Thoracic aorta (tissue), 2 donors: Measurements from ENCODE around the gene SHISAL2A. TPM values are rescaled to one million over a fixed set of nuclear protein-coding genes. Genes with fewer than 3 reads are reported as not detected.

Experiments used
- ATAC-seq: fragments of 150-250 bp; one replicate; pipeline ENCODE4 v1.8.0; 2017; ENCODE audit warnings: low read depth; ENCODE audit not compliant: insufficient number of reproducible peaks, low FRiP score
- DNase-seq: peaks from one replicate; pipeline ENCODE4 v3.0.0-alpha.2; 2020; ENCODE audit warnings: low spot score
- H3K27ac ChIP-seq, 2 donors: fragments of 200-600 bp; sonication (generic); 1 replicate in 1 of 2; 2 replicates in 1 of 2; pipeline ENCODE4 v1.5.1; 2016; ENCODE audit warnings: mild to moderate bottlenecking in 2 of 2, moderate library complexity in 2 of 2
- H3K27me3 ChIP-seq: fragments of 200-600 bp; sonication (generic); replicated peaks from 2 replicates; pipeline ENCODE4 v1.6.0; 2016; ENCODE audit warnings: mild to moderate bottlenecking; ENCODE audit not compliant: insufficient read depth
- H3K36me3 ChIP-seq: fragments of 200-600 bp; sonication (generic); one replicate; pipeline ENCODE4 v1.5.1; 2016
- H3K4me1 ChIP-seq, 2 donors: fragments of 200-600 bp; sonication (generic); 1 replicate in 1 of 2; 2 replicates in 1 of 2; pipeline versions ENCODE4 v1.5.1 to v1.6.0; 2016; ENCODE audit warnings: low read depth in 2 of 2, mild to moderate bottlenecking in 1 of 2; ENCODE audit not compliant: control insufficient read depth in 1 of 2
- H3K4me3 ChIP-seq: fragments of 200-600 bp; sonication (generic); 2 replicates; pipeline ENCODE4 v1.5.1; 2016; ENCODE audit warnings: mild to moderate bottlenecking
- H3K9me3 ChIP-seq: fragments of 200-600 bp; sonication (generic); 2 replicates; pipeline ENCODE4 v1.5.1; 2016
- total RNA-seq, 2 donors: library from RNA; depleted of rRNA; stranded (reverse); fragments of >200 nt; gene quantifications; one replicate each; pipeline versions ENCODE4 v1.1.0 to v1.2.3, GENCODE V29; 2016
- TF ChIP-seq, protein P1 (sequence below): fragments of 200-600 bp; sonication (generic); IDR thresholded peaks from one replicate; pipeline ENCODE4 v1.5.1; 2019; ENCODE audit warnings: antibody characterized with exemption

Gene SHISAL2A
- total RNA-seq, 2 donors from 2014 or later = 0.54 TPM; not detected in 1

DNA sequence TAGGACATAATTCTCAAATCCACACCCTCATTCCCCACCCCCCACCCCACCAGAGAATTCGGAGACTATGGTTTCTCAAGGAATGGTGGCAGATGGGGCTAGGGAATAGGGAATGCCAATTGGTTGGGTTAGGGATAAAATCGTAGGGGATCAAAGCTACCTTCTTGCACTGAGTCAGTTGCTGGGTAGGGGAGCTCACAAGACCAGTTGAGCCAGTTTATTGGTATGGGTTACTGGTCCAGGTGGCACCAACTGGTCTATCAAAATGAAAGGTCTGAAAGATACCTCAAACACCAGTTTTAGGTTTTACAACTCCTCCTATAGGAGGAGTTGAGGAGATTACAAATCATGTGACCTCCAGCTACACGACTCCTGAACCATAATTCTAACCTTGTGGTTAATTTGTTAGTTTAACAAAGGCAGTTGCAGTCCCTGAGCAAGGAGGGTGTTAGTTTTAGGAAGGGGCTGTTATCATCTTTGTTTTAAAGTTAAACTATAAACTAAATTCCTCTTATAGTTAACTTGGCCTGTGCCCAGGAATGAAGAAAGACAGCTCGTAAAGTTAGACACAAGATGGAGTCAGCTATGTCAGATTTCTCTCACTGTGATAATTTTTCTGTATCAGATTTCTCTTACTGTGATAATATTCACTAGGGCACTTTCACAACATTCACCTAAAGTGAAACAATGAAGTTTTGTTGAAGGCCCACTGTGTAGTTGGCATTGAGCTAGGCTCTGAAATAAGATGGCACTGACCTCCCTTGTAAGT lies 2.5 kb downstream of the SHISAL2A start:
- ATAC-seq = no peak
- Histone ChIP-seq H3K4me3 (no peak overlapping the region), H3K4me1 (peaks cover 0 to 10% of the 10 kb centered on the region in 2 donors), H3K27ac (no peak overlapping the region), H3K36me3 (no peaks in the 10 kb centered on the region), H3K9me3 (no peaks in the 10 kb centered on the region), H3K27me3 (no peaks in the 10 kb centered on the region)
- no peak for DNase-seq
- TF ChIP-seq, protein P1, sequence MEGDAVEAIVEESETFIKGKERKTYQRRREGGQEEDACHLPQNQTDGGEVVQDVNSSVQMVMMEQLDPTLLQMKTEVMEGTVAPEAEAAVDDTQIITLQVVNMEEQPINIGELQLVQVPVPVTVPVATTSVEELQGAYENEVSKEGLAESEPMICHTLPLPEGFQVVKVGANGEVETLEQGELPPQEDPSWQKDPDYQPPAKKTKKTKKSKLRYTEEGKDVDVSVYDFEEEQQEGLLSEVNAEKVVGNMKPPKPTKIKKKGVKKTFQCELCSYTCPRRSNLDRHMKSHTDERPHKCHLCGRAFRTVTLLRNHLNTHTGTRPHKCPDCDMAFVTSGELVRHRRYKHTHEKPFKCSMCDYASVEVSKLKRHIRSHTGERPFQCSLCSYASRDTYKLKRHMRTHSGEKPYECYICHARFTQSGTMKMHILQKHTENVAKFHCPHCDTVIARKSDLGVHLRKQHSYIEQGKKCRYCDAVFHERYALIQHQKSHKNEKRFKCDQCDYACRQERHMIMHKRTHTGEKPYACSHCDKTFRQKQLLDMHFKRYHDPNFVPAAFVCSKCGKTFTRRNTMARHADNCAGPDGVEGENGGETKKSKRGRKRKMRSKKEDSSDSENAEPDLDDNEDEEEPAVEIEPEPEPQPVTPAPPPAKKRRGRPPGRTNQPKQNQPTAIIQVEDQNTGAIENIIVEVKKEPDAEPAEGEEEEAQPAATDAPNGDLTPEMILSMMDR = no peak

DNA sequence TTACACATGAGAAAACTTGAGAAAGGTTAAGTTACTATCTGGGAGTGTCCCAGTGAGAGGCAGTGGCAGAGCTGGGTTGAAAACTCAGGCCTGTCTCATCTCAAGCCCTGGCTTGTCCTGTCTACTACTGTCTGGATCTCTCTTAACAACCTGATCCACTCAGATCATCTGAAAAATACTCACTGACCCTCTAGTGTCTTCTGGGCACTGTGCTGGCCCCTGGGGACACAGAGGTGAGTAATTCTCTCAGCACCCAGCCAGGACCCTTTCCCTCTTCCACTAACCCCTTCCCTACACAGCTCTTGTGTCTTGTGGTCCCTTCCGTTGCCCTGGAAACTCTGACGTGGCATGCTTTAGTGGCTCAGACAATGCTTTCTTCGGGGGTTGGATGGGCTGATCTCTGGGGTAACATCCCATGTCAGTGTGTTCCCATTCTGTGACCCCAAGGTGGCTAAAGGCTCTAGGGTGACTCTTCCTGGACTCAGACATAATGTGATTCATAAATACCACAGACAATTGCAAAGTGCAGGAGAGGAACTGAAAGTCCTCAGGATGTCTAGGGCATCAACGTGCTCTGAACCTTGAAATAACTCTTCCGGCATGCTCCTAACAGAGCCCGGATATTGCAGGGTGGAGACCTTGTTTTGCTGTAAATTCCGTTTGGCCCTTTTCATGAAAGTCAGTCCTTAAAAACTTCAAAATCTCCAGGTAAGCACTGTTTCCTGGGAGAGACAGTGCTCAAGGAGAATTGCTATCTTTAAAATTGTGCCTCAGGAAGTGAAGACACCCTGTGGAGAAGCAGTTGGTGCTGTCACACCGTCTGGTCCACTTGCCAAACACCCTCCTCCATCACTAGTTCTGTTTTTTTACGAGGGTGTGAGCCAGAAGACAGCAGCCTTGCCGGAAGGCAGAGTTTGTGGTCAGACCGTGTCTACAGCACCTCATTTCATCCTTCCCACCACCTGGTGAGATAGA lies 4.0 kb downstream of the SHISAL2A start:
- ATAC-seq = no peak
- H3K9me3 ChIP-seq = no peaks in the 10 kb centered on the region
- H3K4me1 ChIP-seq = peaks cover 0 to 10% of the 10 kb centered on the region in 2 donors
- H3K27ac ChIP-seq = no peak overlapping the region
- TF ChIP-seq, protein P1 = no peak
- no peaks in the 10 kb centered on the region for H3K27me3 ChIP-seq
- H3K36me3 ChIP-seq = no peaks in the 10 kb centered on the region
- H3K4me3 ChIP-seq = no peak overlapping the region
- no peak for DNase-seq

DNA sequence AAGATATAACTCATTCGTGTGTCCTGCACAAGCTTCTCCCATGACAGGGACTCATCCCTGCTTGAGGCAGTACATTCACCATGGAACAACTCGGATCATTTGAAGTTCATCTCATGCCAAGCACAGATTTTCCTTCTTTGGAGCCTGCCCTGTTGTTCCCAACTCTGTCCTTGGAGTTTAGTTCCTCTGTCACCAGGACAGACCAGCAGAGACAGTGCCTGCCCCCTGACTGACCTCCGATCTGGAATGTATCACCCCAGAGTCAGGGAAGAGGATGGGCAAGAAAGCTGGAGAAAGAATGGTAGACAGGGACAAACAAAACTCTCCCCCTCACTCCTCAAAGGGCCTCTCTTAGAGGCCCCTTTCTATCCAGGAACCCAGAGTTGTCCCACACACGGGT lies 5.0 kb downstream of the SHISAL2A start:
- Histone ChIP-seq H3K4me1 (peaks cover 0 to 5% of the 10 kb centered on the region in 2 donors), H3K36me3 (no peaks in the 10 kb centered on the region), H3K27ac (no peak overlapping the region), H3K27me3 (no peaks in the 10 kb centered on the region), H3K9me3 (no peaks in the 10 kb centered on the region), H3K4me3 (no peak overlapping the region)
- TF ChIP-seq, protein P1 = no peak
- no peak for DNase-seq
- ATAC-seq = no peak

DNA sequence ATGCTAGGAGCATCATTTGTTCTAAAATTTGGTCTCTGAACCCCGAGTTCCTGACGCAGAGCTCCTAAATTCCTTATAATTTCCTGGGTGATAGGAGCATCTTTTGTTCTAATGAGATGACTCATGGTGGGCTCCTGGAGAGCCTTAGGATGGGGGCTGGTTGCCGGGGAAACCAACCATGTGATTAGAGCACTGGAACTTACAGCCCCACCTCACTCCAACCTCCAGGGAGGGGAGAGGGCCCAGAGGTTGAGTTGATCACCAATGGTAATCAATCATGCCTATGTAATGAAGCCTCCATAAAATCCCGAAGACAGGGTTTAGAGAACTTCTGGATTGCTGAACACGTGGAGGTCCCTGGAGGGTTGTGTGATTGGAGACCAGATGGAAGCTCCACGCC lies 7.7 kb downstream of the SHISAL2A start:
- DNase-seq (no peak), ATAC-seq (no peak)
- TF ChIP-seq, protein P1 = no peak
- Histone ChIP-seq H3K27me3 (no peaks in the 10 kb centered on the region), H3K9me3 (no peaks in the 10 kb centered on the region), H3K36me3 (no peaks in the 10 kb centered on the region), H3K4me3 (no peak overlapping the region), H3K27ac (no peak overlapping the region), H3K4me1 (no peaks in the 10 kb centered on the region)

DNA sequence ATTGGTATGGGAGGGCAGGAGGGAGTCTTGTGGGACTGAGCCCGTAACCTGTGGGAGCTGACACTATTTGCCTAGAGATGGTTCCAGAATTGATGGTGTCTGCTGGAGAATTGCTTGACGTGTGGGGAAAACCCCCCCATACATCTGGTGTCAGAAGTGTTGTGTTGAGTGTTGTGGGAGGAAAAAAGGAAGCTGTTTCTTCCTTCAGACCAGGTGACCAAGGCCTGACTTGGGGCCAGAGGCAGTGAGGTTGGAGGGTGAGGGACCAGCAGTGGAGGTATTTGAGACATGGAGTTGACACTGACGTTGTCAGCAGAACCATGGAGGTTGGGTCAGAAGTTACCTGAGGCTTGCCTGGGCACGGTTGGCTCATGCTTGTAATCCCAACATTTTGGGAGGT lies 8.3 kb downstream of the SHISAL2A start:
- no peak overlapping the region for H3K4me3 ChIP-seq
- H3K27ac ChIP-seq = no peak overlapping the region
- no peaks in the 10 kb centered on the region for H3K36me3 ChIP-seq
- no peak for DNase-seq
- no peak for ATAC-seq
- H3K4me1 ChIP-seq = no peaks in the 10 kb centered on the region
- H3K27me3 ChIP-seq = no peaks in the 10 kb centered on the region
- H3K9me3 ChIP-seq = no peaks in the 10 kb centered on the region
- TF ChIP-seq, protein P1 = no peak
